ENCODE measurements around the gene SLC4A9.
"Not testable (repeated sequence)": the region's sequence is repeated elsewhere in the genome, so short reads cannot be mapped to it uniquely, and the experiment has no call there.

SLC4A9 gene

GRCh38 chr5:140418862-140419520 lies 59.0 kb downstream of the SLC4A9 start:
- no peak for TF ChIP-seq CTCF (IDR thresholded peaks at IDR 0.05; ENCODE audit: extremely low read depth, missing control alignments)
- DNase-seq (ENCODE audit: low spot score) = no peak

GRCh38 chr5:140420226-140420570 lies 60.2 kb downstream of the SLC4A9 start:
- no peak for TF ChIP-seq CTCF (IDR thresholded peaks at IDR 0.05; ENCODE audit: extremely low read depth, missing control alignments)
- no peak for DNase-seq (ENCODE audit: low spot score)

- TF ChIP-seq CTCF (IDR thresholded peaks at IDR 0.05; ENCODE audit: extremely low read depth, missing control alignments) = no peak
- no peak for DNase-seq (ENCODE audit: low spot score)
Observed at GRCh38 chr5:140420665-140421361, 60.8 kb downstream of the SLC4A9 start.

GRCh38 chr5:140421375-140421774 lies 61.4 kb downstream of the SLC4A9 start:
- not testable (repeated sequence) for DNase-seq (ENCODE audit: low spot score)

GRCh38 chr5:140423609-140424008 lies 63.6 kb downstream of the SLC4A9 start:
- no peak for TF ChIP-seq CTCF (IDR thresholded peaks at IDR 0.05; ENCODE audit: extremely low read depth, missing control alignments)
- no peak for DNase-seq (ENCODE audit: low spot score)

GRCh38 chr5:140424135-140424534 lies 64.1 kb downstream of the SLC4A9 start:
- no peak for DNase-seq (ENCODE audit: low spot score)

More at GRCh38 chr5:140424135-140424534, 64.1 kb downstream of the SLC4A9 start:
- no peak for TF ChIP-seq CTCF (IDR thresholded peaks at IDR 0.05; ENCODE audit: extremely low read depth, missing control alignments)

All from GM20000 (cell line).